OCI-LY7 (cell line): ENCODE measurements around the gene ITGA3.

ENCODE experiments used
- EZH2phosphoT487 ChIP-seq: fragments of 200-600 bp; sonication (generic); IDR thresholded peaks from 2 replicates; pipeline ENCODE4 v1.6.1; 2018; ENCODE audit warnings: low read depth, borderline replicate concordance, mild to moderate bottlenecking, mixed run types, antibody characterized with exemption, low read length, moderate library complexity, mixed read lengths
- TF ChIP-seq, protein P1 (sequence below): fragments of 200-600 bp; sonication (generic); conservative IDR thresholded peaks from 2 replicates; pipeline ENCODE4 v1.5.1; 2014; ENCODE audit warnings: mild to moderate bottlenecking, antibody characterized with exemption, low read length, moderate library complexity, mixed read lengths

DNA sequence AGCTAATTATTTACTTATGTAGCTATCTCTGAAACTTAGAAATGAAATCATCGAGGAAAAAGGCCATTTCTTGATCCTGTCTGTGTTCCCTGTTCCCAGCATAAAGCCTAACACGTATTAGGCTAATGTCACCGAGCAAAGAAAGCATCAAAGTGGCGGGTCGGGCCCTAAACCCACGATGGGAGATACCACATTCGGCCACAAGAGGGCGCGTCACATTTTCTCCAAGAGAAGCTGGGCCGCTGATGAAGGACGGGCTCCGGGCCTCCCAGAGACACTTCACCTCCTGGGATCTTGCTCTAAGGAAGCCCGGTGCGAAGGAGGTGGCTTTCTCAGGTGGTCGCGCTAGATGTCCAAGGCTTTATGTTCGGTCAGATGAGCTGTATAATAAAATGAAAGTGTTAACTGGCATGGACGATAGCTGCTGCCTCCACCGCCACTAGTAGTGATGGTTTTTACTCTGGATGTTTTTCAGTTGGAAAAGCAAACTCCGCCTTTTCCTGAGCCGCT, 38.4 kb downstream of the ITGA3 start:
- TF ChIP-seq, protein P1, sequence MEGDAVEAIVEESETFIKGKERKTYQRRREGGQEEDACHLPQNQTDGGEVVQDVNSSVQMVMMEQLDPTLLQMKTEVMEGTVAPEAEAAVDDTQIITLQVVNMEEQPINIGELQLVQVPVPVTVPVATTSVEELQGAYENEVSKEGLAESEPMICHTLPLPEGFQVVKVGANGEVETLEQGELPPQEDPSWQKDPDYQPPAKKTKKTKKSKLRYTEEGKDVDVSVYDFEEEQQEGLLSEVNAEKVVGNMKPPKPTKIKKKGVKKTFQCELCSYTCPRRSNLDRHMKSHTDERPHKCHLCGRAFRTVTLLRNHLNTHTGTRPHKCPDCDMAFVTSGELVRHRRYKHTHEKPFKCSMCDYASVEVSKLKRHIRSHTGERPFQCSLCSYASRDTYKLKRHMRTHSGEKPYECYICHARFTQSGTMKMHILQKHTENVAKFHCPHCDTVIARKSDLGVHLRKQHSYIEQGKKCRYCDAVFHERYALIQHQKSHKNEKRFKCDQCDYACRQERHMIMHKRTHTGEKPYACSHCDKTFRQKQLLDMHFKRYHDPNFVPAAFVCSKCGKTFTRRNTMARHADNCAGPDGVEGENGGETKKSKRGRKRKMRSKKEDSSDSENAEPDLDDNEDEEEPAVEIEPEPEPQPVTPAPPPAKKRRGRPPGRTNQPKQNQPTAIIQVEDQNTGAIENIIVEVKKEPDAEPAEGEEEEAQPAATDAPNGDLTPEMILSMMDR = peak; percentile 96
- no peak for TF ChIP-seq EZH2phosphoT487
